HUDEP-2 (cell line): ENCODE data around the gene HMGCS2.

Experiments
- DNase-seq, 76 experiments: peaks; one replicate each; lab custom pipeline; 2025; ENCODE audit not compliant: unreplicated experiment in 76 of 76; lab: John Stamatoyannopoulos, UW

HMGCS2 gene

DNA sequence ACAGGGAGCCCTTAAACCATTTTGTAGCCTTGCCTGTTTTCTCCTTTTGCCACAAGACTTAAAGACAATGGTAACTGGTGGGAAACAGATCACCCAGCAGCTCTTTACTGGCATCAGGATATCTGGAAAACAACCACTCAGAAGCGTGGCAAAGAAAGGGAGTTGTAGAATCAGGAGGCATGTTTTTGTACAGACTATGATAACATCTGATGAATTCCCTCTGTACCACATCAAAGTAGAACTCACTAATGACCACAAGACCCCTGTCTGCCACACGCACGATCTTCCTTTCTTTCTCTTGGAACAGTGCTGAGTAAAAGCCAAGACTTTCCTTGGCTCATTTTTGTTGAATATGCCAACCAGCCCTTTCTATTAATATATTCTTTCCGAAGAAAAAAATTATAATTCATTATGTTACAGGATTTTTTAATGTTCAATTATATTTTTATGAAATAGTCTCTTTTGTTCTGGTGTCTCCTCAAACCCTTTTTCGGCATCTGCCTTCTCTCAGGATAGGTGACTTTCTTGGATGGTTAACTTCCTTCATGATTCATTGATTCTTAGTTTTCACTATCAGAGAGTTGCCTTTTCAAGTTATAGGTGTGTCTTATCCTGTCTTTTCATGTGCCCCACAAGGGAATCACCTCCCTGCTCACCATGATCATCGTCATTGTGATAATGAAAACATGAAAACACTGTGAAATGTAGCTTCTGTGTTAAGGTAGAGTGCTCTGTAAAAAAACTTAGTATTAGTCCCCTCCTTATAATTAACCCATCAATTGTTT lies 64.8 kb downstream of the HMGCS2 start:
- no peak for DNase-seq

DNA sequence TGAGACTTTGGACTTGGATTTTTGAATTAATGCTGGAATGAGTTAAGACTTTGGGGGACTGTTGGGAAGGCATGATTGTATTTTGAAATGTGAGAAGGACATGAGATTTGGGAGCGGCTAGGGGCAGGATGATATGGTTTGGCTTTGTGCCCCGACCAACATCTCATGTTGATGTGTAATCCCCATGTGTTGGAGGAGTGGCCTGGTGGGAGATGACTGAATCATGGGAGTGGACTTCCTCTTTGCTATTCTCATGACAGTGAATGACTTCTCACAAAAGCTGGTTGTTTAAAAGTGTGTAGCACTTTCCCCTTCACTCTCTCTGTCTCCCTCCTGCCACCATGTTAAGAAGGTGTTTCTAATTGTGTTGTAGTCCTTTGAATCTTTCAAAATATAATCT lies 66.3 kb downstream of the HMGCS2 start:
- DNase-seq: peak in 1 of 76 experiments; percentile 16

DNA sequence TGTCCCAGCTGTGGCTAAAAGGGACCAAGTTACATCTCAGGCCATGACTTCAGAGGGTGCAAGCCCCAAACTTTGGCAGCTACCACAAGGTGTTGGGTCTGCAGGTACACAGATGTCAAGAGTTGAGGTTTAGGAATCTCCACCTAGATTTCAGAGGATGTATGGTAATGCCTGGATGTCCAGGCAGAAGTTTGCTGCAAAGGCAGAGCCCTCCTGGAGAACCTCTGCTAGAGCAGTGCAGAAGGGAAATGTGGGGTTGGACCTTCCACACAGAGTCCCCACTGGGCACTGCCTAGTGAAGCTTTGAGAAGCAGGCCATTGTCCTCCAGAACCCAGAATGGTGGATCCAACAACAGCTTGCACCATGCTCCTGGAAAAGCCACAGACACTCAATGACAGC lies 67.0 kb downstream of the HMGCS2 start:
- DNase-seq: no peak

DNA sequence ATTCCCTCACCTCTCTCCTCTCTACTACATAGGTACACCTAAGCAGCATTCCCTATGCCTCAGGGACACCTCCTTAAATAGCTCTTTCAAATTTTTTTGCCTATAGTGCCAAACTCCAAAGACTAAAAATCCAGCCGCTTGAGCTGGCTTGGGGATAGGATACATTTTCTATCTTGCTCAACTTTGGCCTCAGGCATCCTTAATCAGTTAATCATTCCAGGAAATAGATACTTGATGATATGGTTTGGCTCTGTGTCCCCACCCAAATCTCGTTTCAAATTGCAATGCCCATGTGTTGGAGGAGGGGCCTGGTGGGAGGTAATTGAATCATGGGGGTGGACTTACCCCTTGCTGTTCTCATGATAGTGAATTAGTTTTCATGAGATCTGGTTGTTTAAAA lies 68.4 kb downstream of the HMGCS2 start:
- DNase-seq: no peak
